Mesothelial cell of epicardium (in vitro differentiated cells): ENCODE data around the gene NXN. TPM values are rescaled to one million over a fixed set of nuclear protein-coding genes. Genes with fewer than 3 reads are reported as not detected.
"Not testable (repeated sequence)": the region's sequence is repeated elsewhere in the genome, so short reads cannot be mapped to it uniquely, and the experiment has no call there.

Source experiments
- DNase-seq, 2 experiments: peaks; one replicate each; pipeline ENCODE4 v3.0.0; 2021; ENCODE audit warnings: low spot score in 2 of 2; ENCODE audit not compliant: unreplicated experiment in 2 of 2
- H3K27ac Mint-ChIP-seq: 2 replicates; pipeline ENCODE4 v1.8.0; 2021; ENCODE audit warnings: mixed read lengths
- H3K27me3 Mint-ChIP-seq: 2 replicates; pipeline ENCODE4 v1.8.0; 2021; ENCODE audit warnings: low read depth, mixed read lengths
- H3K36me3 Mint-ChIP-seq: 2 replicates; pipeline ENCODE4 v1.8.0; 2021; ENCODE audit warnings: mixed read lengths
- H3K4me1 Mint-ChIP-seq: 2 replicates; pipeline ENCODE4 v1.8.0; 2021; ENCODE audit warnings: mixed read lengths
- H3K4me3 Mint-ChIP-seq: 2 replicates; pipeline ENCODE4 v1.8.0; 2021; ENCODE audit warnings: mild to moderate bottlenecking, moderate library complexity, mixed read lengths
- H3K9me3 Mint-ChIP-seq: 2 replicates; pipeline ENCODE4 v1.8.0; 2021; ENCODE audit warnings: mixed read lengths
- total RNA-seq: library from RNA; stranded (reverse); gene quantifications from 3 replicates; pipeline ENCODE4 v1.2.1, GENCODE V29; 2021
- TF ChIP-seq, protein P1 (sequence below): fragments of 200-600 bp; sonication (generic); IDR thresholded peaks from one replicate; pipeline ENCODE4 v1.5.0; 2021; ENCODE audit warnings: antibody characterized with exemption; ENCODE audit not compliant: unreplicated experiment

The NXN gene
- total RNA-seq, 1 donor from 2014 or later = 107 TPM

- Mint-ChIP-seq H3K4me3 (no peak overlapping the region), H3K27ac (no peak overlapping the region), H3K27me3 (no peaks in the 10 kb centered on the region), H3K36me3 (peaks cover 6% of the 10 kb centered on the region), H3K4me1 (peaks cover 58% of the 10 kb centered on the region), H3K9me3 (no peaks in the 10 kb centered on the region)
- DNase-seq = no peak
- TF ChIP-seq, protein P1, sequence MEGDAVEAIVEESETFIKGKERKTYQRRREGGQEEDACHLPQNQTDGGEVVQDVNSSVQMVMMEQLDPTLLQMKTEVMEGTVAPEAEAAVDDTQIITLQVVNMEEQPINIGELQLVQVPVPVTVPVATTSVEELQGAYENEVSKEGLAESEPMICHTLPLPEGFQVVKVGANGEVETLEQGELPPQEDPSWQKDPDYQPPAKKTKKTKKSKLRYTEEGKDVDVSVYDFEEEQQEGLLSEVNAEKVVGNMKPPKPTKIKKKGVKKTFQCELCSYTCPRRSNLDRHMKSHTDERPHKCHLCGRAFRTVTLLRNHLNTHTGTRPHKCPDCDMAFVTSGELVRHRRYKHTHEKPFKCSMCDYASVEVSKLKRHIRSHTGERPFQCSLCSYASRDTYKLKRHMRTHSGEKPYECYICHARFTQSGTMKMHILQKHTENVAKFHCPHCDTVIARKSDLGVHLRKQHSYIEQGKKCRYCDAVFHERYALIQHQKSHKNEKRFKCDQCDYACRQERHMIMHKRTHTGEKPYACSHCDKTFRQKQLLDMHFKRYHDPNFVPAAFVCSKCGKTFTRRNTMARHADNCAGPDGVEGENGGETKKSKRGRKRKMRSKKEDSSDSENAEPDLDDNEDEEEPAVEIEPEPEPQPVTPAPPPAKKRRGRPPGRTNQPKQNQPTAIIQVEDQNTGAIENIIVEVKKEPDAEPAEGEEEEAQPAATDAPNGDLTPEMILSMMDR = no peak
Measured at GRCh38 chr17:930258-930657, 49.3 kb downstream of the NXN start.

DNA sequence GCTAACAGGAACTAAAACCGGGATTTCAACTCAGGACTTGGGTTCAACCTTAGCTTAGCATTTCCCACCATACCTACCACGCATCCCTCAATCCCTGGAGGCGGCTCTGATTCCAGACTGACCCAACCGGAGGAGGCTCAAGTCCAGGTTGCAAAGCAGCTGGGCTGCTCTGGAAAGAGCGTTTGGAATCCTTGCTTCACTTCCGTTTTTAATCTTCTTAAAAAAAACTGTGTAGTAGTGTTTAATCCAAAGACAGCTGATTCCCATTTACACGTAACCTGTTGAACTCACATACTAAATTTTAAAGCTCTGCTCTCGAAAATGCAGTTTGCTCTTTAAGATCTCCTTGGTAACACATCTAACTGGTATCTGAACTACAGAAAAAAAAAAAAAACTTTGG, 50.0 kb downstream of the NXN start:
- TF ChIP-seq, protein P1 = no peak
- Mint-ChIP-seq H3K4me3 (no peak overlapping the region), H3K36me3 (peaks cover 6% of the 10 kb centered on the region), H3K4me1 (peaks cover 63% of the 10 kb centered on the region), H3K27me3 (no peaks in the 10 kb centered on the region), H3K9me3 (no peaks in the 10 kb centered on the region), H3K27ac (peak overlapping the region; percentile 52)
- DNase-seq = no peak

DNA sequence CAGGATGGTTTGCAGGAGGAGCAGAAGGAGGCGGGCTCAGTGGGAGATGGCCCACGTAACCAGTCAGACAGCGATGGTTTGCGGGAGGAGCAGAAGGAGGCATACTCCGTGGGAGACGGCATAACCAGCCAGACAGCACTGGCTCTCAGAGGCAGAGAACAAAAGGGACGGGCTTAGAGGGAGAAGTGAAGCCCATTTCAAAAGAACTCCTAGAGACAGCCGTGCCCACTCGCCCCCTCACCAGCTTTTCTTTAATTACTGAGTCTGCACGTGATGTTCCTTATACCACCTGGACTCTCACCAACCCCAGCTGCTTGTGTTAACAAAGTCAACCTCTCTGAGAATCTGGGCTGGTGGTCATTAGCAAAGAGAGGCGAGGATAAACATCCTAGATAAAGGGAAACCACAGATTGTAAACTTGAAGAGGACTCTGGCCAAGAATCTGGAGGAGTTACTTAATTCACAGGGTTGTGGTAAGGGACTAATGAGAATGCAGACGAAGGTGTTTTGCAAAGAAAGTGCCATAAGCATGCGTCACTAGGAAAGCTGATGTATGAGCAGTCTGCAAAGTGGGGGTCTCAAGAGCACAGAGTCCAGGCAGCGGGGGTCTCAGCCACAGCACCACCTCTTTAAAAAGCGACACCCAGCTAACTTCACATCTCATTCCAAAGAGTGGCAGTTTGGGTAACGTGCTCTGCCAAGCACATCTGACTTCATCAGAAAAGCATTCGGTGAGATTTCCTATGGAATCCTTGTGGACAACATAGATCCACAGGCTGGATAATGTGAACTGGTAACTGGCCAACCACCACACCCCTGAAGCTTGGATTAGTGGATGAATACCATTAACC, 51.7 kb downstream of the NXN start:
- Mint-ChIP-seq H3K4me1 (peaks cover 57% of the 10 kb centered on the region), H3K4me3 (peak overlapping the region; percentile 40), H3K9me3 (no peaks in the 10 kb centered on the region), H3K27ac (peak overlapping the region; percentile 89), H3K36me3 (peaks cover 8% of the 10 kb centered on the region), H3K27me3 (no peaks in the 10 kb centered on the region)
- no peak for DNase-seq
- TF ChIP-seq, protein P1 = no peak

DNA sequence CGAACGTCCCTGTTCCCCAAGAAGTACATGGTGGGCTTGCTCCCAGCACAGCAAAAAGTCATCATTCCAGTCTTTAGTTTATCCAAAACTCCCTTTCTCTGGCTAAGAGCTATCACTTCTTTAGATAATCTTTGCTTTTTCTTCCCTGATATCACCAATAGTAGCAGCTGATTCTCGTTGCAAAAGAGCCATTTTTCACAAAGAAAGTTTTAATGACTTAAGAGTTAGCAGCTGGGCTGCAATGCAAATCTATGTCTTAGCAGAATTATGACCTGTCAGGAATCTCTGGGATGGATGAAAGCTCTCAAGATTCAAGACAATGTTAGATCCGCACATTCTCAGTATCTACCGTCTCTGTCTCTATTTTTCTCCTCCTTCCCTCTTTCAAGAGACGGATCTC, 53.8 kb downstream of the NXN start:
- no peaks in the 10 kb centered on the region for H3K27me3 Mint-ChIP-seq
- TF ChIP-seq, protein P1 = no peak
- no peak for DNase-seq
- peaks cover 16% of the 10 kb centered on the region for H3K36me3 Mint-ChIP-seq
- peaks cover 52% of the 10 kb centered on the region for H3K4me1 Mint-ChIP-seq
- H3K27ac Mint-ChIP-seq = peak overlapping the region; percentile 89
- no peaks in the 10 kb centered on the region for H3K9me3 Mint-ChIP-seq
- no peak overlapping the region for H3K4me3 Mint-ChIP-seq

DNA sequence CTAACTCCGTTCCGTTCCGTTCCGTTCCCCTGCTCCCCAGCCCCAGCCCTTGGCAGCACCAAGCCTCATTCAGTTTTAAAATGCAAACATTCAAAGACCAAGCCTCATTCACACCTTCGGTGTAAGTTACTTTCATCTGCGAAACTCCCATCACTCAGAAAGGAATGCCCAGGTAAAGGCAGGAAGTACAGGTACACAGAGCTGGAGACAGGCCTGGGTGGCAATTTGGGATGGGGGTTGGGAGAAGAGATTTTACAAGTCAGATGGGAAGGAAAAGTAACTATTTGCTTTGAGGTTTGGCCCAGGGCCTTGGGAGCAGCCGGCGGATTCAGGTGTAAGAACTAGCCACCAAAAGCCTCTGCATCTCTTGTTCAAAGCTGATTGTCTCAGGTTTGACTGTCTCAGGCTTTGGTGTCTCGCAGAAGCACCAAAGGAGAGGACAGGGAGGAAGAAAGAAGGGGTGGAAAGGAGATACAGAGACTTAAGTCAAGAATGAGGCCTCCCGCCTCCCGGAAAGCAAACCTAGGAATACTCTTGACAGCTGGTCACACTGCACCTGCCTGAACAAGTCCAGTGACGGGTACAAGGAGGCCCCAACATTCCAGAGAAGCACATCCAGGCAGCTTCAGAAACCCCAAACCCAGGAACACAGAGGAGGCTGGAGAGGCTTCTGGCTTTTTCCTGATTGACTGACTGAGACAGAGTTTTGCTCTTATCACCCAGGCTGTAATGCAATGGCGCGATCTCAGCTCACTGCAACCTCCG, 54.7 kb downstream of the NXN start:
- TF ChIP-seq, protein P1 = no peak
- Mint-ChIP-seq H3K36me3 (peaks cover 20% of the 10 kb centered on the region), H3K27ac (peak overlapping the region; percentile 96), H3K4me3 (no peak overlapping the region), H3K9me3 (no peaks in the 10 kb centered on the region), H3K4me1 (peaks cover 53% of the 10 kb centered on the region), H3K27me3 (no peaks in the 10 kb centered on the region)
- DNase-seq = no peak

DNA sequence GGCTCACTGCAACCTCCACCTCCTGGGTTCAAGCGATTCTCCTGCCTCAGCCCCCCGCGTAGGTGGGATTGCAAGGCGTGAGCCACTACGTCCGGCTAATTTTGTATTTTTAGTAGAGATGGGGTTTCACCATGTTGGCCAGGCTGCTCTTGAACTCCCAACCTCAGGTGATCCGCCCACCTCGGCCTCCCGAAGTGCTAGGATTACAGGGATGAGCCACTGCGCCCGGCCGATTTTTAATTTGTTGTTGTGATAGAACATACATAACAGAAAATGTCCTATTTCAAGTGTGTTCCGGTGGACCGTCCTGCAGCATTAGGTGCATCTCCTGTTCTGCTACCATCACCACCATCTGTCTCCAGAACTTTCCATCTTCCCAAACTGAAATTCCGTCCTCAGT, 55.3 kb downstream of the NXN start:
- H3K9me3 Mint-ChIP-seq, H3K27me3 Mint-ChIP-seq, DNase-seq, H3K4me3 Mint-ChIP-seq: not testable (repeated sequence)
- Mint-ChIP-seq H3K36me3 (peaks cover 23% of the 10 kb centered on the region), H3K4me1 (peaks cover 53% of the 10 kb centered on the region), H3K27ac (peak overlapping the region; percentile 96)
